GM12878 (cell line): ENCODE results near the gene LRP1B. TPM values are rescaled to one million over a fixed set of nuclear protein-coding genes. Genes with fewer than 3 reads are reported as not detected.

ENCODE experiments used
- ATAC-seq: fragments of 200-7000 bp; cut with Tn5 transposase; 3 replicates; pipeline ENCODE4 v1.9.1; 2020; ENCODE audit warnings: mild to moderate bottlenecking, moderate library complexity
- BruUV-seq: library from RNA; stranded (reverse); fragments of 400-500 nt; replicated peaks from 2 replicates; lab custom pipeline; 2021; lab: Mats Ljungman, UMichigan
- CTCF ChIA-PET: fragments of 300-600 bp; sonication (Branson Sonifier 250); formaldehyde crosslinking; extraction: SDS; loops from one replicate; lab custom pipeline; 2021; ENCODE audit warnings: inconsistent platforms; lab: Yijun Ruan, JAX
- POLR2A ChIA-PET: fragments of 350-600 bp; formaldehyde crosslinking; extraction: SDS; loops from one replicate; lab custom pipeline; 2021; ENCODE audit warnings: inconsistent platforms; lab: Charles Lee
- RAD21 ChIA-PET: fragments of 300-600 bp; sonication (Branson Sonifier 250); formaldehyde crosslinking; loops from one replicate; lab custom pipeline; 2023; ENCODE audit warnings: antibody characterized with exemption; ENCODE audit not compliant: unreplicated experiment; lab: Charles Lee
- SMC1A ChIA-PET: fragments of 300-600 bp; sonication (Branson Sonifier 250); formaldehyde crosslinking; loops from one replicate; lab custom pipeline; 2023; ENCODE audit not compliant: unreplicated experiment, uncharacterized antibody; lab: Charles Lee
- DNase-seq: peaks from one replicate; pipeline ENCODE4 v3.0.0-alpha.2; 2011; ENCODE audit warnings: low read depth, low spot score
- FAIRE-seq: peaks from 3 replicates; lab custom pipeline; 2011; peaks lifted over from hg19 to GRCh38; lab: Jason Lieb, UNC
- H2AFZ ChIP-seq: 2 replicates; pipeline ENCODE4 v1.6.0; 2011; ENCODE audit warnings: low read depth, low read length, control low read depth; ENCODE audit not compliant: control insufficient read depth
- H3K27ac ChIP-seq: 2 replicates; pipeline ENCODE4 v1.5.1; 2011; ENCODE audit warnings: control low read depth; ENCODE audit not compliant: control insufficient read depth, insufficient read depth
- H3K27me3 ChIP-seq, 2 experiments: replicated peaks in 1 of 2; 2 replicates each; pipeline versions ENCODE4 v1.6.0 to v1.6.1; 2011; ENCODE audit warnings: low read length in 1 of 2; ENCODE audit not compliant: control insufficient read depth in 2 of 2, insufficient read depth in 2 of 2
- H3K36me3 ChIP-seq, 2 experiments: 2 replicates each; pipeline ENCODE4 v1.5.1; 2011; ENCODE audit warnings: low read length in 1 of 2; ENCODE audit not compliant: control insufficient read depth in 2 of 2, insufficient read depth in 2 of 2
- H3K4me1 ChIP-seq: 2 replicates; pipeline ENCODE4 v1.6.1; 2011; ENCODE audit warnings: mild to moderate bottlenecking, low read length, moderate library complexity, mixed read lengths; ENCODE audit not compliant: control insufficient read depth, insufficient read depth
- H3K4me2 ChIP-seq: 2 replicates; pipeline ENCODE4 v1.6.0; 2011; ENCODE audit warnings: control low read depth; ENCODE audit not compliant: control insufficient read depth, insufficient read depth
- H3K4me3 ChIP-seq: fragments of 200-600 bp; sonication (generic); 2 replicates; pipeline ENCODE4 v1.5.1; 2016
- H3K79me2 ChIP-seq: 2 replicates; pipeline ENCODE4 v1.6.0; 2011; ENCODE audit warnings: low read length; ENCODE audit not compliant: control insufficient read depth, insufficient read depth
- H3K9ac ChIP-seq: 2 replicates; pipeline ENCODE4 v1.8.0; 2011; ENCODE audit warnings: low read length, control low read depth, mixed read lengths; ENCODE audit not compliant: control insufficient read depth, insufficient read depth
- H3K9me3 ChIP-seq: replicated peaks from 3 replicates; pipeline ENCODE4 v1.5.1; 2011; ENCODE audit warnings: mild to moderate bottlenecking, low read length; ENCODE audit not compliant: control insufficient read depth, insufficient read depth
- H4K20me1 ChIP-seq: 2 replicates; pipeline ENCODE4 v1.6.0; 2011; ENCODE audit not compliant: control insufficient read depth, insufficient read depth
- CBFB ChIP-seq: IDR thresholded peaks from 2 replicates; pipeline ENCODE4 v1.6.1; 2016; ENCODE audit warnings: antibody characterized with exemption, low read depth
- CHD1 ChIP-seq: IDR thresholded peaks from 2 replicates; pipeline ENCODE4 v1.6.1; 2012; ENCODE audit warnings: low read depth, low read length, improper control_type of control experiment
- CHD4 ChIP-seq: fragments of 200-600 bp; sonication (generic); IDR thresholded peaks from 2 replicates; pipeline ENCODE4 v1.6.1; 2016; ENCODE audit warnings: mild to moderate bottlenecking
- EED ChIP-seq: sonication (generic); IDR thresholded peaks from 2 replicates; pipeline ENCODE4 v1.6.1; 2016; ENCODE audit warnings: antibody characterized with exemption, low read depth
- GATAD2B ChIP-seq: fragments of 450-650 bp; conservative IDR thresholded peaks from 2 replicates; pipeline ENCODE4 v1.6.1; 2017; ENCODE audit warnings: low read depth, mild to moderate bottlenecking, moderate library complexity
- HDAC2 ChIP-seq: fragments of 200-600 bp; sonication (generic); IDR thresholded peaks from 2 replicates; pipeline ENCODE4 v1.6.1; 2017
- HDAC6 ChIP-seq: fragments of 200-600 bp; sonication (generic); IDR thresholded peaks from one replicate; pipeline ENCODE4 v1.8.0; 2017; ENCODE audit warnings: antibody characterized with exemption; ENCODE audit not compliant: unreplicated experiment
- IKZF2 ChIP-seq, 2 experiments: fragments of 450-650 bp; IDR thresholded peaks; 2 replicates each; pipeline ENCODE4 v1.6.1; 2017; ENCODE audit warnings: mild to moderate bottlenecking in 2 of 2, moderate library complexity in 2 of 2
- MXI1 ChIP-seq: fragments of 150-350 bp; IDR thresholded peaks from 2 replicates; pipeline ENCODE4 v1.6.1; 2011; ENCODE audit warnings: low read depth, mild to moderate bottlenecking, inconsistent platforms, low read length, improper control_type of control experiment
- NFYB ChIP-seq: IDR thresholded peaks from 2 replicates; pipeline ENCODE4 v1.6.1; 2011; ENCODE audit warnings: low read depth, mild to moderate bottlenecking, low read length, improper control_type of control experiment, moderate library complexity; ENCODE audit not compliant: insufficient read depth
- NRF1 ChIP-seq: conservative IDR thresholded peaks from 2 replicates; pipeline ENCODE4 v1.6.1; 2011; ENCODE audit warnings: mild to moderate bottlenecking, low read depth, low read length, improper control_type of control experiment
- RB1 ChIP-seq: fragments of 450-650 bp; formaldehyde crosslinking; IDR thresholded peaks from 2 replicates; pipeline ENCODE4 v1.6.1; 2017; ENCODE audit warnings: mild to moderate bottlenecking, borderline replicate concordance
- SIN3A ChIP-seq: IDR thresholded peaks from 2 replicates; pipeline ENCODE4 v1.6.1; 2012; ENCODE audit warnings: low read depth, low read length, improper control_type of control experiment
- SPI1 ChIP-seq: IDR thresholded peaks from 2 replicates; pipeline ENCODE4 v1.6.1; 2011; ENCODE audit warnings: low read depth, mild to moderate bottlenecking, low read length, moderate library complexity, borderline replicate concordance; ENCODE audit not compliant: insufficient read depth
- SREBF2 ChIP-seq: IDR thresholded peaks from 2 replicates; pipeline ENCODE4 v1.6.1; 2012; ENCODE audit warnings: mild to moderate bottlenecking, low read length
- TARDBP ChIP-seq: IDR thresholded peaks from 2 replicates; pipeline ENCODE4 v1.6.1; 2016; ENCODE audit warnings: borderline replicate concordance
- YY1 ChIP-seq: IDR thresholded peaks from 2 replicates; pipeline ENCODE4 v1.6.1; 2011; ENCODE audit warnings: low read depth, mild to moderate bottlenecking, low read length
- ZNF217 ChIP-seq: fragments of 450-650 bp; IDR thresholded peaks from 2 replicates; pipeline ENCODE4 v1.6.1; 2017; ENCODE audit warnings: antibody characterized with exemption, mild to moderate bottlenecking
- WGBS: methylation state at CpG from one replicate; pipeline ENCODE4 v1.1.6; 2016; ENCODE audit warnings: low lambda C conversion rate; ENCODE audit not compliant: insufficient replicate concordance, insufficient coverage; ENCODE audit errors: missing lambda C conversion rate; 5-methylcytosine and 5-hydroxymethylcytosine counted together
- in situ Hi-C: fragments of 300-500 bp; cut with MboI; formaldehyde crosslinking; loops from 9 replicates; pipeline ENCODE4 v1.14.3; 2018; ENCODE audit warnings: mixed read lengths
- intact Hi-C: fragments of 100-400 bp; cut with micrococcal nuclease; formaldehyde crosslinking; loops from one replicate; pipeline ENCODE4 v1.14.2; 2022; ENCODE audit not compliant: unreplicated experiment
- polyA plus RNA-seq, 11 experiments: library from polyadenylated mRNA; depleted of rRNA in 4 of 11; unstranded in 6 of 11; stranded (reverse) in 5 of 11; fragments of >200 nt; fragmentation: Nextera tagmentation in 4 of 11; fragmentation: Illumina TruSeq in 1 of 11; extraction: Ambion mirVana in 4 of 11; extraction: Trizol in 1 of 11; gene quantifications; 1 replicate in 1 of 11; 2 replicates in 10 of 11; pipeline versions ENCODE4 v1.2.1 to v1.2.3, GENCODE V29; 2011 to 2016; ENCODE audit warnings: inconsistent platforms in 2 of 11, missing spikeins in 2 of 11, low read depth in 1 of 11
- total RNA-seq, 4 experiments: library from RNA; depleted of rRNA in 3 of 4; stranded (reverse); fragments of >200 nt in 3 of 4; fragmentation: Illumina TruSeq in 1 of 4; extraction: Trizol in 1 of 4; gene quantifications; 2 replicates each; pipeline versions ENCODE4 v1.2.1 to v1.2.3, GENCODE V29; 2013 to 2021
- TF ChIP-seq, protein P1 (sequence below): IDR thresholded peaks from 2 replicates; pipeline ENCODE4 v1.6.1; 2011; ENCODE audit warnings: borderline replicate concordance, low read depth, mild to moderate bottlenecking, moderate library complexity, low read length; ENCODE audit not compliant: insufficient read depth, poor library complexity, severe bottlenecking
- TF ChIP-seq, protein P2 (sequence below), 3 experiments: IDR thresholded peaks in 2 of 3; conservative IDR thresholded peaks in 1 of 3; 2 replicates each; pipeline ENCODE4 v1.5.1; 2011; ENCODE audit warnings: low read depth in 3 of 3, low read length in 3 of 3, mild to moderate bottlenecking in 3 of 3, control low read depth in 2 of 3, moderate library complexity in 2 of 3, inconsistent platforms in 1 of 3, mixed read lengths in 1 of 3; ENCODE audit not compliant: control insufficient read depth in 2 of 3, insufficient read depth in 1 of 3; ENCODE audit errors: extremely low read depth in 1 of 3

LRP1B gene
- total and polyA plus RNA-seq, 10 of the 15 experiments (the other 5 are each of a cell fraction or from before 2014, with no cell fraction given): under 0.01 to 0.06 (median 0.03) TPM; not detected in 5

DNA sequence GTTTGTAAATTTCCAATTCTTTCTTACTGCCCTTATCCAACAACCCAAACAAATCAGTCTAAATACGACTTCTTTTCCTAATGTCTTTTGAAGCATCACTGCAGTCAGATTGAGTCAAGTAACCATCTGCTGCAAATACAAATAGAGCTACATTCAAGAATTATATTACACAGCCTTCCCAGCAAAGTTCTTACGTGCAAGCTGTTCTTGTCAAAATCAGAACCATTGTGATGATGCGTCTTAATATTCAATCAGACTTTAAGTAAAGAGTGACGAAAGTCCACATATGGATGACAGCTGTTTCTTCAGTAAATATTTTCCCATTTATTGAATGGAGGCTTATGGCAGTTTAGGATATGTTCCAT, 943.8 kb downstream of the LRP1B start:
- SMC1A ChIA-PET: no interaction called here
- Histone ChIP-seq H3K27ac (no peak overlapping the region), H3K79me2 (no peaks in the 10 kb centered on the region), H3K9ac (no peak overlapping the region), H3K4me3 (no peak overlapping the region), H3K27me3 (no peaks in the 10 kb centered on the region), H2AFZ (no peak overlapping the region), H3K4me1 (no peaks in the 10 kb centered on the region), H3K9me3 (no peaks in the 10 kb centered on the region), H3K4me2 (no peak overlapping the region), H4K20me1 (no peaks in the 10 kb centered on the region), H3K36me3 (no peaks in the 10 kb centered on the region)
- WGBS: 33% methylated on average over 4 of the region's 4 CpGs
- TF ChIP-seq HDAC6 (no peak), ZNF217 (no peak), TARDBP (no peak), CHD1 (no peak), SREBF2 (no peak), SIN3A (no peak), RB1 (no peak), YY1 (no peak), GATAD2B (no peak), NRF1 (no peak), CBFB (no peak), SPI1 (no peak), MXI1 (no peak), EED (no peak), HDAC2 (no peak), IKZF2 (IDR thresholded peaks at IDR 0.05) (no peak), NFYB (no peak), CHD4 (no peak)
- TF ChIP-seq, protein P1, sequence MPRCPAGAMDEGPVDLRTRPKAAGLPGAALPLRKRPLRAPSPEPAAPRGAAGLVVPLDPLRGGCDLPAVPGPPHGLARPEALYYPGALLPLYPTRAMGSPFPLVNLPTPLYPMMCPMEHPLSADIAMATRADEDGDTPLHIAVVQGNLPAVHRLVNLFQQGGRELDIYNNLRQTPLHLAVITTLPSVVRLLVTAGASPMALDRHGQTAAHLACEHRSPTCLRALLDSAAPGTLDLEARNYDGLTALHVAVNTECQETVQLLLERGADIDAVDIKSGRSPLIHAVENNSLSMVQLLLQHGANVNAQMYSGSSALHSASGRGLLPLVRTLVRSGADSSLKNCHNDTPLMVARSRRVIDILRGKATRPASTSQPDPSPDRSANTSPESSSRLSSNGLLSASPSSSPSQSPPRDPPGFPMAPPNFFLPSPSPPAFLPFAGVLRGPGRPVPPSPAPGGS: no peak
- TF ChIP-seq, protein P2, sequence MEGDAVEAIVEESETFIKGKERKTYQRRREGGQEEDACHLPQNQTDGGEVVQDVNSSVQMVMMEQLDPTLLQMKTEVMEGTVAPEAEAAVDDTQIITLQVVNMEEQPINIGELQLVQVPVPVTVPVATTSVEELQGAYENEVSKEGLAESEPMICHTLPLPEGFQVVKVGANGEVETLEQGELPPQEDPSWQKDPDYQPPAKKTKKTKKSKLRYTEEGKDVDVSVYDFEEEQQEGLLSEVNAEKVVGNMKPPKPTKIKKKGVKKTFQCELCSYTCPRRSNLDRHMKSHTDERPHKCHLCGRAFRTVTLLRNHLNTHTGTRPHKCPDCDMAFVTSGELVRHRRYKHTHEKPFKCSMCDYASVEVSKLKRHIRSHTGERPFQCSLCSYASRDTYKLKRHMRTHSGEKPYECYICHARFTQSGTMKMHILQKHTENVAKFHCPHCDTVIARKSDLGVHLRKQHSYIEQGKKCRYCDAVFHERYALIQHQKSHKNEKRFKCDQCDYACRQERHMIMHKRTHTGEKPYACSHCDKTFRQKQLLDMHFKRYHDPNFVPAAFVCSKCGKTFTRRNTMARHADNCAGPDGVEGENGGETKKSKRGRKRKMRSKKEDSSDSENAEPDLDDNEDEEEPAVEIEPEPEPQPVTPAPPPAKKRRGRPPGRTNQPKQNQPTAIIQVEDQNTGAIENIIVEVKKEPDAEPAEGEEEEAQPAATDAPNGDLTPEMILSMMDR (IDR thresholded peaks at IDR 0.05 in 2 of 3, conservative IDR thresholded peaks at IDR 0.05 in 1 of 3; ENCODE audit: control insufficient read depth in 2 of 3, extremely low read depth in 1 of 3, insufficient read depth in 1 of 3, low read depth in 3 of 3, low read length in 3 of 3): no peak
- intact Hi-C loops: no loop called here
- BruUV-seq: no TSS peak
- DNase-seq (no peak), ATAC-seq (no peak), FAIRE-seq (no peak)
- RAD21 ChIA-PET: no interaction called here
- POLR2A ChIA-PET: no interaction called here
- CTCF ChIA-PET: no interaction called here
- in situ Hi-C loops: no loop called here
